H1 (cell line): Measurements from ENCODE around the gene GALNT9. TPM values are rescaled to one million over a fixed set of nuclear protein-coding genes. Genes with fewer than 3 reads are reported as not detected.

ENCODE experiments used
- ASH2L ChIP-seq: fragments of 200-600, 300-600 bp; sonication (generic); IDR thresholded peaks from one replicate; pipeline ENCODE4 v1.7.1; 2017; ENCODE audit warnings: low read length
- CHD1 ChIP-seq: IDR thresholded peaks from 2 replicates; pipeline ENCODE4 v1.6.1; 2012; ENCODE audit warnings: low read depth, low read length, improper control_type of control experiment
- CHD2 ChIP-seq: IDR thresholded peaks from 2 replicates; pipeline ENCODE4 v1.6.1; 2012; ENCODE audit warnings: low read length, improper control_type of control experiment
- GTF2F1 ChIP-seq: IDR thresholded peaks from 2 replicates; pipeline ENCODE4 v1.6.1; 2012; ENCODE audit warnings: low read depth, low read length, improper control_type of control experiment, borderline replicate concordance
- KDM4A ChIP-seq: IDR thresholded peaks from one replicate; pipeline ENCODE4 v1.7.1; 2012; ENCODE audit warnings: low read depth, mild to moderate bottlenecking, moderate library complexity, low read length, inconsistent platforms; ENCODE audit not compliant: severe bottlenecking
- RAD21 ChIP-seq, 2 experiments: IDR thresholded peaks in 1 of 2; conservative IDR thresholded peaks in 1 of 2; 2 replicates each; pipeline ENCODE4 v1.6.1; 2011; ENCODE audit warnings: low read depth in 2 of 2, low read length in 2 of 2, improper control_type of control experiment in 1 of 2, inconsistent platforms in 1 of 2, mild to moderate bottlenecking in 1 of 2, moderate library complexity in 1 of 2
- YY1 ChIP-seq: IDR thresholded peaks from 2 replicates; pipeline ENCODE4 v1.6.1; 2011; ENCODE audit warnings: low read depth, mild to moderate bottlenecking, low read length
- polyA plus RNA-seq, 7 experiments: library from polyadenylated mRNA; depleted of rRNA in 3 of 7; stranded (reverse) in 5 of 7; unstranded in 2 of 7; fragments of >200 nt in 5 of 7; fragments of 200-250 nt in 2 of 7; gene quantifications; 1 replicate in 5 of 7; 2 replicates in 1 of 7; 4 replicates in 1 of 7; pipeline versions ENCODE4 v1.2.1 to v1.2.3, GENCODE V29; 2011 to 2013; ENCODE audit warnings: missing spikeins in 2 of 7, mixed read lengths in 2 of 7
- total RNA-seq: library from RNA; stranded (reverse); fragmentation: NEBNext Ultra II Directional; extraction: Animal tissue kit (Norgen Biotek cat#: 25700); gene quantifications from 2 replicates; pipeline ENCODE4 v1.2.1, GENCODE V29; 2021

GALNT9 gene
- total and polyA plus RNA-seq, 2 of the 8 experiments (the other 6 are each of a cell fraction or from before 2014, with no cell fraction given) = 2.0 to 3.6 TPM

DNA sequence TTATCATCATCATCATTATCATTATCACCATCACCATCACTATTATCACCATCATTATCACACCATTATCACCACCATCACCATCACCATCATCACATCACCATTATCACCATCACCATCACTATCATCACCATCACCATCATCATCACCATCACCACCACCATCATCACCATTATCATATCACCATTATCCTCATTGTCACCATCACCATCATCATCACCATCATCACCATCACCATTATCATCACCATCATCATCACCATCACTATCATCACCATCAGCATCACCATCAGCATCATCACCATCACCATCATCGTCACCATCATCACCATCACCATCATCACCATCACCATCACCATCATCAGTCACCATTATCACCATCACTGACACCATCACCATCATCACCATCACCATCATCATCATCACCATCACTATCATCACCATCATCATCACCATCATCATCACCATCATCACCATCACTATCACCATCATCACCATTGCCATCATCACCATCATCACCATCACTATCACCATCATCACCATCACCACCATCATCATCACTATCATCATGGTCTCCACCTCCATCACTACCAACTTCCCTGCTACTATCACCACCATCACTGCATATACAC lies 20.2 kb upstream of the GALNT9 start (continued):
- no peak for TF ChIP-seq KDM4A
- no peak for TF ChIP-seq CHD1
- TF ChIP-seq GTF2F1 = no peak
- TF ChIP-seq RAD21 (IDR thresholded peaks at IDR 0.05 in 1 of 2, conservative IDR thresholded peaks at IDR 0.05 in 1 of 2; ENCODE audit: low read depth in 2 of 2, low read length in 2 of 2) = no peak
- TF ChIP-seq YY1 = no peak
- TF ChIP-seq CHD2 = no peak
- no peak for TF ChIP-seq ASH2L
